Neutrophil (primary cell): ENCODE data around the gene OTULINL.

Experiments
- H3K27ac ChIP-seq: fragments of 200-600 bp; sonication (generic); 2 replicates; pipeline ENCODE4 v1.5.1; 2016; ENCODE audit warnings: mild to moderate bottlenecking, moderate library complexity
- H3K27me3 ChIP-seq: fragments of 200-600 bp; sonication (generic); 2 replicates; pipeline ENCODE4 v1.6.0; 2016; ENCODE audit warnings: mild to moderate bottlenecking
- H3K36me3 ChIP-seq: fragments of 200-600 bp; sonication (generic); 2 replicates; pipeline ENCODE4 v1.5.1; 2017
- H3K4me1 ChIP-seq, 2 experiments: fragments of 200-600 bp in 1 of 2; sonication (generic) in 1 of 2; 1 replicate in 1 of 2; 2 replicates in 1 of 2; pipeline versions ENCODE4 v1.5.1 to v1.6.1; 2013 to 2016; ENCODE audit warnings: low read depth in 1 of 2, low read length in 1 of 2, mild to moderate bottlenecking in 1 of 2, moderate library complexity in 1 of 2; ENCODE audit not compliant: control insufficient read depth in 1 of 2, insufficient read depth in 1 of 2
- H3K4me3 ChIP-seq, 2 experiments: fragments of 200-600 bp in 1 of 2; sonication (generic) in 1 of 2; 1 replicate in 1 of 2; 2 replicates in 1 of 2; pipeline ENCODE4 v1.5.1; 2013 to 2016; ENCODE audit warnings: low read depth in 1 of 2, low read length in 1 of 2, mild to moderate bottlenecking in 1 of 2, moderate library complexity in 1 of 2
- H3K9me3 ChIP-seq: fragments of 200-600 bp; sonication (generic); 2 replicates; pipeline ENCODE4 v1.5.1; 2016
- CTCF ChIP-seq: fragments of 200-600 bp; sonication (generic); IDR thresholded peaks from 2 replicates; pipeline ENCODE4 v1.5.1; 2016; ENCODE audit warnings: antibody characterized with exemption

The OTULINL gene

GRCh38 chr5:14576206-14576605 lies 5.4 kb upstream of the OTULINL start:
- peaks cover 55 to 56% of the 10 kb centered on the region in 2 experiments for H3K4me1 ChIP-seq
- H3K27ac ChIP-seq, result no peak overlapping the region
- no peaks in the 10 kb centered on the region for H3K27me3 ChIP-seq
- no peaks in the 10 kb centered on the region for H3K9me3 ChIP-seq
- H3K4me3 ChIP-seq, result no peak overlapping the region
- no peaks in the 10 kb centered on the region for H3K36me3 ChIP-seq
- TF ChIP-seq CTCF, result no peak

- Histone ChIP-seq H3K36me3 (no peaks in the 10 kb centered on the region), H3K27me3 (no peaks in the 10 kb centered on the region), H3K27ac (no peak overlapping the region), H3K4me3 (no peak overlapping the region), H3K4me1 (peaks cover 48 to 50% of the 10 kb centered on the region in 2 experiments), H3K9me3 (no peaks in the 10 kb centered on the region)
- TF ChIP-seq CTCF, result no peak
Measured at GRCh38 chr5:14577079-14577725, 4.4 kb upstream of the OTULINL start.

- TF ChIP-seq CTCF, result no peak
- Histone ChIP-seq H3K9me3 (no peaks in the 10 kb centered on the region), H3K4me1 (peaks cover 46 to 49% of the 10 kb centered on the region in 2 experiments), H3K27me3 (no peaks in the 10 kb centered on the region), H3K4me3 (no peak overlapping the region), H3K36me3 (no peaks in the 10 kb centered on the region), H3K27ac (no peak overlapping the region)
Measured at GRCh38 chr5:14577971-14578370, 3.6 kb upstream of the OTULINL start.

GRCh38 chr5:14579246-14579645 lies 2.3 kb upstream of the OTULINL start:
- H3K27me3 ChIP-seq, result no peaks in the 10 kb centered on the region
- no peak overlapping the region for H3K4me3 ChIP-seq
- TF ChIP-seq CTCF, result no peak
- H3K27ac ChIP-seq, result no peak overlapping the region
- H3K36me3 ChIP-seq, result no peaks in the 10 kb centered on the region
- H3K4me1 ChIP-seq, result peaks cover 48 to 49% of the 10 kb centered on the region in 2 experiments
- no peaks in the 10 kb centered on the region for H3K9me3 ChIP-seq

GRCh38 chr5:14579731-14580397 lies 1.7 kb upstream of the OTULINL start:
- Histone ChIP-seq H3K9me3 (no peaks in the 10 kb centered on the region), H3K4me1 (peaks cover 48 to 49% of the 10 kb centered on the region in 2 experiments)

More at GRCh38 chr5:14579731-14580397, 1.7 kb upstream of the OTULINL start:
- no peaks in the 10 kb centered on the region for H3K27me3 ChIP-seq
- no peak overlapping the region for H3K4me3 ChIP-seq
- no peak for TF ChIP-seq CTCF
- H3K27ac ChIP-seq, result no peak overlapping the region
- H3K36me3 ChIP-seq, result no peaks in the 10 kb centered on the region
